ENCODE measurements around the gene SLC35F5.

The SLC35F5 gene

DNA sequence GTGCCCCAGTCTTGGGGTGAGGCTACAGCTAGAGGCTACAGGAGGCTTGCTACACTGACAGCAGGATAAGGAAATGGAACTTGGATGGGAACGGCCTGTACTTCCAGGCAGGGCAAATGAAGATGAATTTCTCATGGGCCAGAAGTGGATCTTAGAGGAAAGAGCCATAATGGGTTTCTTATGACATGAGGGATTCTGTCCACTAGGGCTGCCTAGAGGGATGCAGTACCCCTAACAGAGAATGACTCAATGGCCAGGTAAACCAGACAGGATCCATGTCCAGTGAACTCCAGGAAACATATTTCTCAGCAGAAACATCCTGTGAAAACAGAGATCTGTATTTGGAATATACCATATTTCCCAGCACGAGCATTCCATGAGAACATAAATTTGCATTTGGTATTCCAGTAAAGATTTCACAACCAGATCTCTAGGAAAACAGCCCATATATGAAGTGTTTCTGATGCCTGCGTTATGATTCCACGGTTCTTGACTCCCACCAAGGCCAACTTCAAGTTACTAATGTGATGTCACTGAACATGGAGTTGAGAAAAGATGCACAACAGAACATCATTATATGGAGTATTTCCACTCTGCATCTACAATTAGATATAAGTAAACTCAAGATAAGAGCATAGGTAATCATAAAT is 11.5 kb upstream of the SLC35F5 start:
- Mint-ChIP-seq H3K9me3 (peaks cover 11 to 16% of the 10 kb centered on the region in 2 donors), H3K27ac (no peak overlapping the region), H3K4me1 (no peaks in the 10 kb centered on the region), H3K27me3 (no peaks in the 10 kb centered on the region), H3K4me3 (no peak overlapping the region)
- ATAC-seq, result no peak
- no peak for DNase-seq

DNA sequence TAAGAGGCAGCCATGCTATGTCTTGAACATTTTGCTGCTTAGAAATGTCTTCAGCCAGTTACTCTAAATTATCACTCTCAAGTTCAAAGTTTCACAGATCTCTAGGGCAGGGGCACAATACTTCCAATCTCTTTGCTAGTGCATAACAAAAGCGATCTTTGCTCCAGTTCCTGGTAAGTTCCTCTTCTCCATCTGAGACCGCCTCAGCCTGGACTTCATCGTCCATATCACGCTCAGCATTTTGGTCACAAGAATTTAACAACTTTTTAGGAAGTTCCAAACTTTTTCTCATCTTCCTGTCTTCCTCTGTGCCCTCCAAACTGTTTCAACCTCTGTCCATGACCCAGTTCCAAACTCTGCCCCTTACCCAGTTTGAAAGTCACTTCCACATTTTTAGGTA is 8.8 kb upstream of the SLC35F5 start:
- peaks cover 11 to 16% of the 10 kb centered on the region in 2 donors for H3K9me3 Mint-ChIP-seq
- H3K4me1 Mint-ChIP-seq, result no peaks in the 10 kb centered on the region
- peak overlapping the region in 1 of 2 donors; percentile 41 for H3K27ac Mint-ChIP-seq
- ATAC-seq, result no peak
- no peaks in the 10 kb centered on the region for H3K27me3 Mint-ChIP-seq
- no peak overlapping the region for H3K4me3 Mint-ChIP-seq
- no peak for DNase-seq

DNA sequence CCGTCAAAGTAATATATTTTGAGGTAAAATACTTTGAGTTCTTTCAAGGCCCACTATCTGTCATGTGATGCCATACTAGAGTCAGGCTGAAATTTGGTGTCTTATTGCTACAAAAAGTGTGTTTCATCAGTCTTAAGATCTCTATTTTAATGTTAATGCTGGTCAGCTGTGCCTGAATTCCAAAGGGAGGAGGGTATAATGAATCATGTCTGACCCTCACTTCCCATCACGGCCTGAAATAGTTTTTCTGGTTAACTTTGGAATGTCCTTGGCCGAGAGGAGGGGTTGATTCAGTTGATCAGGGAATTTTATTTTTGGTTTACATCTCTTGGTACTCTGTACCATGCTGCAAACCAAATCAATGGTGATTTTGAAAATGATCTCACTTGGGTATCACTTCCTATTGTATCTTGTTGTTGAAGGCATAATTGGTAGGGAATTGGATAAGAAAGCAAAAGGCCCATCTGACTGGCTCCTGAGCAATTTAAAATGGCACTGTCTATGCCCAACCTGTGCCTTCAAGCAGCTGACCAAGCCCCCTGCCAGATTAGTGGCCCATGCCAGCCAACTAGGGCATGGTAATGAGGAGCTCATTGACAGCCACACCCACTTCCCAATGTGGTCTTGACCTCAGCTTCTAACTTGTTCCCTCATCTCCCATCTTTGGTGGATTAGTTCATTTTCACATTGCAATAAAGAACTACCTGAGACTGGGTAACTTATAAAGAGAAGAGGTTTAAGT is 6.1 kb upstream of the SLC35F5 start:
- Mint-ChIP-seq H3K4me3 (no peak overlapping the region), H3K27ac (no peak overlapping the region)
- no peak for ATAC-seq

GRCh38 chr2:113760400-113760799 is 4.0 kb upstream of the SLC35F5 start:
- Mint-ChIP-seq H3K4me1 (peaks cover 8% of the 10 kb centered on the region), H3K9me3 (peaks cover 10 to 12% of the 10 kb centered on the region in 2 donors), H3K27ac (no peak overlapping the region), H3K4me3 (no peak overlapping the region), H3K27me3 (no peaks in the 10 kb centered on the region)
- ATAC-seq (no peak), DNase-seq (no peak)

More for the DNA sequence above, 6.1 kb upstream of the SLC35F5 start:
- Mint-ChIP-seq H3K27me3 (no peaks in the 10 kb centered on the region), H3K4me1 (peaks cover 4% of the 10 kb centered on the region), H3K9me3 (peaks cover 11 to 16% of the 10 kb centered on the region in 2 donors)
- DNase-seq, result no peak

- Mint-ChIP-seq H3K4me3 (peak overlapping the region; percentile 87 to 88), H3K27me3 (no peaks in the 10 kb centered on the region), H3K4me1 (peaks cover 14% of the 10 kb centered on the region), H3K27ac (peak overlapping the region; percentile 98), H3K9me3 (no peaks in the 10 kb centered on the region)
- ATAC-seq (peak; percentile 51), DNase-seq (no peak)
Measured at GRCh38 chr2:113757138-113757657, 756 bp upstream of the SLC35F5 start.

DNA sequence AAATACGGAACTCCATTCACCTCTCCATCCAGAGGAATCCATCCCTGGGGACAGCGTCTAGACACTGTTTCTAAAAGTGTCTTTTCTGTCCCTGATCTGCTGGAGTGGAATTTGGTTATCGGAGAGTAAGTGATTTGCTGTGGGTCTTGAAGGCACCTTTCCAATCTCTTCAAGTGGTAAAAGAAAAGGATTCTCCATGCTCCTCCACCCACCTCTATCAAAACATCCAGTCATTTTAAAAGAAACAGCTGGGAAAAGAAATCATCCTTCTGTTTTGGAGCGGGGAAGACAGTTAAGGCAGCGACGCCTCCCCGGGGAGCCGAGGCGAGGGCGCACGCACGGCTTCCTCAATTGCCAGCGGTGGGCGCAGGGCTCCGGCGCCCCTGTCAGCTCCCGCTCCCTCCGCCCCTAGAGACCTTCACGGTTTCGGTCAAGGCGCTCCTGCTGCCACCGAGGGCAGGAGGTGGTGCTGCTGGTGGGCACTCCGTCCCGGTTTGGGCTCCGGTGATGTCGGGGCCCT is 547 bp downstream of the SLC35F5 start:
- Mint-ChIP-seq H3K4me3 (peak overlapping the region; percentile 87 to 88), H3K4me1 (peaks cover 16% of the 10 kb centered on the region), H3K9me3 (no peaks in the 10 kb centered on the region), H3K27ac (peak overlapping the region; percentile 65 to 89), H3K27me3 (no peaks in the 10 kb centered on the region)
- ATAC-seq (peak; percentile 78), DNase-seq (peak; percentile 71)

- Mint-ChIP-seq H3K4me3 (peak overlapping the region; percentile 87 to 88), H3K4me1 (peaks cover 23% of the 10 kb centered on the region), H3K27ac (peak overlapping the region; percentile 65 to 89), H3K27me3 (no peaks in the 10 kb centered on the region), H3K9me3 (no peaks in the 10 kb centered on the region)
- no peak for ATAC-seq
- DNase-seq, result no peak
Measured at GRCh38 chr2:113755035-113755834, 1.2 kb downstream of the SLC35F5 start.

- DNase-seq (no peak), ATAC-seq (no peak)
- H3K27ac Mint-ChIP-seq, result no peak overlapping the region
- peak overlapping the region in 1 of 2 donors; percentile 87 for H3K4me3 Mint-ChIP-seq
- no peaks in the 10 kb centered on the region for H3K27me3 Mint-ChIP-seq
- no peaks in the 10 kb centered on the region for H3K9me3 Mint-ChIP-seq
- H3K4me1 Mint-ChIP-seq, result peaks cover 26% of the 10 kb centered on the region
Measured at GRCh38 chr2:113754160-113754559, 2.3 kb downstream of the SLC35F5 start.

DNA sequence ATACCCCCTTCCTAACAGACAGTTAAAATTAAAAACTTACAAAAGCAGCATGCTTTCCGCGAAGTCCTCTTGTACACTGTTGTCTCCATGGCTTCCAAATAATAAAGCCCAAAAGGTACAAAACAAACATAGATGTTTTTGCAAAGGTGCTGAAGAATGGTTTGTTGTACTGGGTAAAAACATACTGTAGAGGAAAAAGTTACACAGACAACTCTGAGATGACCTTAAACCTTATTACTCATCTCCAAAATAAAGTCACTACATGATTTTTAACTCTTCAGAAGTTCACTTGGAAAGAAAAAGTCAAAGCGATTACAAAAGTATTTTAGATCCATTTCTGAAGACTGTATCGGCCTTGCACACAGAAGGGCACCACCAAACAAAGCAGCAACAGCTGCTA is 6.1 kb downstream of the SLC35F5 start:
- Mint-ChIP-seq H3K27ac (no peak overlapping the region), H3K9me3 (no peaks in the 10 kb centered on the region), H3K27me3 (no peaks in the 10 kb centered on the region), H3K4me3 (no peak overlapping the region), H3K4me1 (peaks cover 18% of the 10 kb centered on the region)
- ATAC-seq (no peak), DNase-seq (no peak)

DNA sequence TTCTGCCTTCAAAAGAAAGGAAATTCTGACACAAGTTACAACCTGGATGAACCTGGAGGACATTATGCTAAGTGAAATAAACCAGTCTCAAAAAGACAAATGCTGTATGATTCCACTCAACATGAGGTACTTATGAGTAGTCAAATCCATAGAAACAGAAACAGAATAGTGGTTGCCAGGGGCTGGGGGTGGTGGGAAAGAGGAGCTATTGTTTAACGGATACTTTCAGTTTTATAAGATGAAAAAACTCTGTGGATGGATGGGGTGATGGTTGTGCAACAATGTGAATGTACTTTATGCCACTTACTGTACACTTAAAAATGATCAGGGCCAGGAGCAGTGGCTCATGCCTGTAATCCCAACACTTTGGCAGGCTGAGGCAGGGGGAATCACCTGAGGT is 15.4 kb downstream of the SLC35F5 start:
- H3K27ac Mint-ChIP-seq, result no peak overlapping the region
- H3K4me3 Mint-ChIP-seq, result no peak overlapping the region
- ATAC-seq, result no peak
- no peaks in the 10 kb centered on the region for H3K27me3 Mint-ChIP-seq
- H3K4me1 Mint-ChIP-seq, result no peaks in the 10 kb centered on the region
- DNase-seq, result no peak
- H3K9me3 Mint-ChIP-seq, result no peaks in the 10 kb centered on the region

- ATAC-seq (no peak), DNase-seq (no peak)
- H3K27me3 Mint-ChIP-seq, result no peaks in the 10 kb centered on the region
- H3K27ac Mint-ChIP-seq, result no peak overlapping the region
- no peaks in the 10 kb centered on the region for H3K4me1 Mint-ChIP-seq
- no peak overlapping the region for H3K4me3 Mint-ChIP-seq
- H3K9me3 Mint-ChIP-seq, result no peaks in the 10 kb centered on the region
Measured at GRCh38 chr2:113739849-113740248, 16.6 kb downstream of the SLC35F5 start.

- H3K4me3 Mint-ChIP-seq, result no peak overlapping the region
- H3K9me3 Mint-ChIP-seq, result no peaks in the 10 kb centered on the region
- ATAC-seq (peak; percentile 64), DNase-seq (no peak)
- no peaks in the 10 kb centered on the region for H3K27me3 Mint-ChIP-seq
- peaks cover 10% of the 10 kb centered on the region for H3K4me1 Mint-ChIP-seq
- H3K27ac Mint-ChIP-seq, result no peak overlapping the region
Measured at GRCh38 chr2:113734185-113734584, 22.3 kb downstream of the SLC35F5 start.

DNA sequence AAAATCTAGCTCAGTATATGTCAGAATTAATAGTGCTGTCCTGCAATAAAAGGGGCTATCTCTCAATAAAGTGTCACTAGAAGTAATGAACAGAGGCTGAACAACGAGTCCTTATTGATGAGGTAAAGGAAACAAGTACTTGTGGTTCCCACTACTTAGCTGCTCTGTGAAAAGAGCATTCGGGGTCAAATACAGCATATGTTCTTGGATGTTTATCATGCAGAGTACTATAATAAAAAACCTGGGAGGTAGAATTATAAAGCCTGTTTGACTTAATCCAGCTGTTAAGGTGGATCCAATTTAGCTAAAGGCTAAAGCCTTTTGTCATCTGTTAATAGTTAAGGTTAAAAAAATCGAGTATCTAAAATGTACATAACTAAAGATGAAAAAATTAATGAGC is 32.4 kb downstream of the SLC35F5 start:
- H3K9me3 Mint-ChIP-seq, result no peaks in the 10 kb centered on the region

DNA sequence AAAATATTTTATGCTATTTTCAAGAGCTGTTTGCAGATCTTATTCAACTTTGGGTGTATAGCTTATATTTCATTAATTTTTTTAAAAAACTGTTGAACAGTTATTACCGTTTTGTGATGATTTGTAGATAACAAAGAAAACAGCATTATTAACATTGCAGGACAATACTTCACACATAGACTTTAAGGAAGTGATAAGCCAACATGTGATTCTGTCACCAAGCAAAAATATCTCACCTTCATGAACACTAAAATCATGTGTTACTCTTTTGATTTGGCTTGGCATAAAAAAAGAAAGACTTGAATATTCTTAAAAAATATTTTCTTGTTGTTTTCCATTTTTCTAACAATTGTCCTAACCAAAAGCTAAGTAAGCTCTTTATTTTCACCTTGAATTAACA is 33.0 kb downstream of the SLC35F5 start:
- no peaks in the 10 kb centered on the region for H3K9me3 Mint-ChIP-seq
- no peak overlapping the region for H3K27ac Mint-ChIP-seq
- DNase-seq (no peak), ATAC-seq (no peak)
- peaks cover 6% of the 10 kb centered on the region for H3K4me1 Mint-ChIP-seq
- H3K4me3 Mint-ChIP-seq, result no peak overlapping the region
- no peaks in the 10 kb centered on the region for H3K27me3 Mint-ChIP-seq

More for the DNA sequence above, 32.4 kb downstream of the SLC35F5 start:
- DNase-seq (no peak), ATAC-seq (no peak)
- H3K4me3 Mint-ChIP-seq, result no peak overlapping the region
- H3K27ac Mint-ChIP-seq, result peak overlapping the region in 1 of 2 donors; percentile 85
- peaks cover 6% of the 10 kb centered on the region for H3K4me1 Mint-ChIP-seq
- H3K27me3 Mint-ChIP-seq, result no peaks in the 10 kb centered on the region

DNA sequence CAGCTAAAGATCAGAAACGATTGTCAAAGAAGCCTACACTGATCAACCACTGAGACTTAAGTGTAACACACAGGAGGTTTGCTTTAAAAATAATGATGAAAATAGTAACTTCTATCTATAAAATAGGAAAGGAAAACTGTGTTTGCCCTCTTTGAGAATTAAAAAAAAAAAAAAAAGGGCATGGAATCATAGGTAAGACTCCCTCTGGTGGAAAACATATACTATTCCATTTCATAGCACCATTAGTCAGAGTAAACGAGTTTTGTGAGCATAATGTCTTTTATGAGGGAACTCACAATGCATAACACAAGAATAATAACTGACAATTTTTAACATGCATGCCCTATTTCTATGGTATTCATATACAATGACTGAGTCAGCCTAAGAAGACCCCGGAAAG is 36.3 kb downstream of the SLC35F5 start:
- Mint-ChIP-seq H3K4me1 (no peaks in the 10 kb centered on the region), H3K9me3 (no peaks in the 10 kb centered on the region), H3K27me3 (no peaks in the 10 kb centered on the region), H3K27ac (no peak overlapping the region), H3K4me3 (no peak overlapping the region)
- DNase-seq (no peak), ATAC-seq (no peak)
